HCT116 (cell line): ENCODE data around the gene TLX3. TPM values are rescaled to one million over a fixed set of nuclear protein-coding genes. Genes with fewer than 3 reads are reported as not detected.

Source experiments
- ATAC-seq: fragments of 200-7000 bp; cut with Tn5 transposase; 2 replicates; pipeline ENCODE4 v1.9.1; 2020; ENCODE audit warnings: mild to moderate bottlenecking, moderate library complexity
- Bru-seq: library from RNA; stranded (reverse); fragments of 400-500 nt; gene quantifications from one replicate; lab custom pipeline; 2021; lab: Mats Ljungman, UMichigan
- BruChase-seq, 2 experiments: library from RNA; stranded (reverse); fragments of 400-500 nt; gene quantifications; one replicate each; lab custom pipeline; 2021; lab: Mats Ljungman, UMichigan
- BruUV-seq: library from RNA; stranded (reverse); fragments of 400-500 nt; replicated peaks from 2 replicates; lab custom pipeline; 2021; lab: Mats Ljungman, UMichigan
- CTCF ChIA-PET: fragments of 300-600 bp; sonication (Branson Sonifier 250); formaldehyde crosslinking; loops from one replicate; lab custom pipeline; 2021; ENCODE audit warnings: antibody characterized with exemption; lab: Charles Lee
- POLR2A ChIA-PET: fragments of 300-600, 350-600 bp; sonication (Branson Sonifier 250); formaldehyde crosslinking; loops from one replicate; lab custom pipeline; 2021; ENCODE audit warnings: antibody characterized with exemption; lab: Charles Lee
- RAD21 ChIA-PET, 2 experiments: fragments of 300-600 bp; sonication (Branson Sonifier 250); formaldehyde crosslinking; loops; one replicate each; lab custom pipeline; 2023; ENCODE audit warnings: low total read pairs in 2 of 2; ENCODE audit not compliant: uncharacterized antibody in 2 of 2, unreplicated experiment in 2 of 2, low non-redundant PET in 1 of 2; lab: Charles Lee
- DNase-seq: peaks from one replicate; pipeline ENCODE4 v3.0.0-alpha.2; 2010; ENCODE audit warnings: low read depth, low spot score
- H2AFZ ChIP-seq: fragments of 200-600 bp; shearing (Covaris generic), sonication (generic); 2 replicates; pipeline ENCODE4 v1.6.1; 2017; ENCODE audit warnings: low read depth, mixed run types, mixed read lengths, antibody characterized with exemption, low read length; ENCODE audit not compliant: poor library complexity, severe bottlenecking
- H3K27ac ChIP-seq: 2 replicates; pipeline ENCODE4 v1.5.1; 2012; ENCODE audit warnings: low read depth, low read length
- H3K27me3 ChIP-seq: fragments of 200-600 bp; sonication (generic); 2 replicates; pipeline ENCODE4 v1.6.1; 2016; ENCODE audit warnings: mixed run types, low read length, mixed read lengths; ENCODE audit not compliant: insufficient read depth
- H3K36me3 ChIP-seq, 2 experiments: fragments of 200-500 bp in 1 of 2; fragments of 200-600 bp in 1 of 2; sonication (Bioruptor generic) in 1 of 2; sonication (generic) in 1 of 2; 2 replicates each; pipeline versions ENCODE4 v1.5.1 to v1.6.1; 2014 to 2016; ENCODE audit warnings: low read length in 2 of 2, inconsistent platforms in 1 of 2, mixed read lengths in 1 of 2, mixed run types in 1 of 2; ENCODE audit not compliant: insufficient read depth in 2 of 2, control insufficient read depth in 1 of 2
- H3K4me1 ChIP-seq, 2 experiments: fragments of 200-600 bp in 1 of 2; sonication (generic) in 1 of 2; 2 replicates each; pipeline versions ENCODE4 v1.5.1 to v1.6.1; 2012 to 2017; ENCODE audit warnings: low read length in 2 of 2, inconsistent platforms in 1 of 2, mild to moderate bottlenecking in 1 of 2, mixed read lengths in 1 of 2, mixed run types in 1 of 2, moderate library complexity in 1 of 2; ENCODE audit not compliant: insufficient read depth in 2 of 2, control insufficient read depth in 1 of 2
- H3K4me2 ChIP-seq: fragments of 200-600 bp; sonication (generic); 2 replicates; pipeline ENCODE4 v1.6.1; 2017; ENCODE audit warnings: mixed run types, low read length, mixed read lengths
- H3K4me3 ChIP-seq, 2 experiments: fragments of 200-600 bp in 1 of 2; sonication (generic) in 1 of 2; replicated peaks in 1 of 2; 2 replicates each; pipeline ENCODE4 v1.5.1; 2011 to 2016; ENCODE audit warnings: low read length in 2 of 2, control low read depth in 1 of 2, low read depth in 1 of 2, mild to moderate bottlenecking in 1 of 2, mixed read lengths in 1 of 2, mixed run types in 1 of 2
- H3K79me2 ChIP-seq: fragments of 200-600 bp; sonication (generic); 2 replicates; pipeline ENCODE4 v1.6.1; 2017; ENCODE audit warnings: mild to moderate bottlenecking, mixed run types, low read length, moderate library complexity, mixed read lengths; ENCODE audit not compliant: insufficient read depth
- H3K9ac ChIP-seq: fragments of 200-600 bp; sonication (generic); 2 replicates; pipeline ENCODE4 v1.6.1; 2016; ENCODE audit warnings: low read length, mixed read lengths
- H3K9me2 ChIP-seq: fragments of 200-600 bp; sonication (generic), shearing (Covaris generic); 2 replicates; pipeline ENCODE4 v1.6.1; 2017; ENCODE audit warnings: mixed run types, mild to moderate bottlenecking, moderate library complexity; ENCODE audit not compliant: insufficient read depth
- H3K9me3 ChIP-seq, 2 experiments: fragments of 200-500 bp in 1 of 2; fragments of 200-600 bp in 1 of 2; sonication (Bioruptor generic) in 1 of 2; sonication (generic) in 1 of 2; 2 replicates each; pipeline ENCODE4 v1.6.1; 2014 to 2017; ENCODE audit warnings: low read length in 2 of 2, mixed read lengths in 2 of 2, inconsistent platforms in 1 of 2, low read depth in 1 of 2, mild to moderate bottlenecking in 1 of 2, mixed run types in 1 of 2, moderate library complexity in 1 of 2; ENCODE audit not compliant: control insufficient read depth in 1 of 2, insufficient read depth in 1 of 2
- H4K20me1 ChIP-seq: fragments of 200-600 bp; sonication (generic), shearing (Covaris generic); 2 replicates; pipeline ENCODE4 v1.6.1; 2017; ENCODE audit warnings: mixed run types, mild to moderate bottlenecking, moderate library complexity; ENCODE audit not compliant: insufficient read depth
- ATF3 ChIP-seq: IDR thresholded peaks from 2 replicates; pipeline ENCODE4 v1.6.1; 2012
- CBX3 ChIP-seq: IDR thresholded peaks from 2 replicates; pipeline ENCODE4 v1.6.1; 2012; ENCODE audit warnings: low read depth
- CEBPB ChIP-seq: IDR thresholded peaks from 2 replicates; pipeline ENCODE4 v1.6.1; 2012; ENCODE audit warnings: low read depth
- EGR1 ChIP-seq: IDR thresholded peaks from 2 replicates; pipeline ENCODE4 v1.6.1; 2012; ENCODE audit warnings: low read depth
- ELF1 ChIP-seq: IDR thresholded peaks from 2 replicates; pipeline ENCODE4 v1.6.1; 2012; ENCODE audit warnings: low read depth, borderline replicate concordance
- EZH2 ChIP-seq: fragments of 200-600 bp; sonication (generic); IDR thresholded peaks from 2 replicates; pipeline ENCODE4 v1.6.1; 2017; ENCODE audit warnings: antibody characterized with exemption, mixed run types
- EZH2phosphoT487 ChIP-seq: fragments of 200-600 bp; IDR thresholded peaks from 2 replicates; pipeline ENCODE4 v1.6.1; 2018; ENCODE audit warnings: antibody characterized with exemption, borderline replicate concordance
- FOSL1 ChIP-seq: IDR thresholded peaks from 2 replicates; pipeline ENCODE4 v1.6.1; 2012; ENCODE audit warnings: low read depth
- JUND ChIP-seq: IDR thresholded peaks from 2 replicates; pipeline ENCODE4 v1.6.1; 2012
- POLR2A ChIP-seq: IDR thresholded peaks from 2 replicates; pipeline ENCODE4 v1.7.0; 2011; ENCODE audit warnings: borderline replicate concordance; ENCODE audit not compliant: insufficient read depth, insufficient read length; ENCODE audit errors: extremely low read depth
- POLR2AphosphoS5 ChIP-seq: IDR thresholded peaks from 2 replicates; pipeline ENCODE4 v1.6.1; 2011; ENCODE audit warnings: mild to moderate bottlenecking, low read depth, low read length, moderate library complexity
- RAD21 ChIP-seq: IDR thresholded peaks from 2 replicates; pipeline ENCODE4 v1.6.1; 2012; ENCODE audit warnings: low read depth, mild to moderate bottlenecking
- REST ChIP-seq: IDR thresholded peaks from 2 replicates; pipeline ENCODE4 v1.6.1; 2012; ENCODE audit warnings: low read depth
- SIN3A ChIP-seq: IDR thresholded peaks from 2 replicates; pipeline ENCODE4 v1.6.1; 2012; ENCODE audit warnings: low read depth
- SP1 ChIP-seq: IDR thresholded peaks from 2 replicates; pipeline ENCODE4 v1.6.1; 2012; ENCODE audit warnings: low read depth
- SRF ChIP-seq: IDR thresholded peaks from 2 replicates; pipeline ENCODE4 v1.6.1; 2012; ENCODE audit warnings: low read depth
- TCF7L2 ChIP-seq: IDR thresholded peaks from 2 replicates; pipeline ENCODE4 v1.7.0; 2011; ENCODE audit warnings: borderline replicate concordance, inconsistent platforms; ENCODE audit not compliant: insufficient read depth, insufficient read length; ENCODE audit errors: extremely low read depth
- YY1 ChIP-seq: IDR thresholded peaks from 2 replicates; pipeline ENCODE4 v1.6.1; 2011; ENCODE audit warnings: low read length, low read depth, moderate library complexity, mild to moderate bottlenecking; ENCODE audit not compliant: insufficient replicate concordance; ENCODE audit errors: extremely low read depth
- ZBTB33 ChIP-seq: IDR thresholded peaks from 2 replicates; pipeline ENCODE4 v1.6.1; 2011; ENCODE audit warnings: mild to moderate bottlenecking, low read length, moderate library complexity; ENCODE audit not compliant: insufficient replicate concordance; ENCODE audit errors: extremely low read depth
- ZFX ChIP-seq: fragments of 450-650 bp; IDR thresholded peaks from 2 replicates; pipeline ENCODE4 v1.6.1; 2017
- ZNF274 ChIP-seq: fragments of 200-500 bp; sonication (Bioruptor generic); IDR thresholded peaks from 2 replicates; pipeline ENCODE4 v1.6.1; 2014; ENCODE audit warnings: mild to moderate bottlenecking, low read depth, low read length, inconsistent platforms
- intact Hi-C: fragments of 100-400 bp; cut with micrococcal nuclease; formaldehyde crosslinking; loops from 2 replicates; pipeline ENCODE4 v1.10.0; 2022
- long read RNA-seq: library from polyadenylated mRNA; unstranded; transcript quantifications from one replicate; pipeline ENCODE4 v2.0.0, GENCODE V29; 2021; ENCODE audit not compliant: unreplicated experiment
- polyA plus RNA-seq: library from polyadenylated mRNA; unstranded; fragments of >200 nt; gene quantifications from 2 replicates; pipeline ENCODE4 v1.2.1, GENCODE V29; 2012; ENCODE audit warnings: missing spikeins
- total RNA-seq: library from RNA; stranded (reverse); gene quantifications from one replicate; pipeline ENCODE4 v1.2.1, GENCODE V29; 2021; ENCODE audit not compliant: unreplicated experiment

TLX3 gene
- total RNA-seq (4.6 TPM), Bru-seq, nascent RNA (percentile 28 among the genes with signal in this experiment), BruChase-seq, experiment 1, labeled RNA remaining after a 6-hour chase (percentile 36 among the genes with signal in this experiment), BruChase-seq, experiment 2, labeled RNA remaining after a 2-hour chase (percentile 29 among the genes with signal in this experiment)
- polyA plus RNA-seq, result 3.2 and 3.5 TPM in 2 replicates
- long read RNA-seq, transcript TLX3-201 (3 exons, 1,493 nt), result major isoform, 5 of 5 reads
- long read RNA-seq, partial matches to known transcripts, result 0 of 5 reads
- long read RNA-seq, other reads (novel, unspliced or antisense), result 0 of 5 reads

- intact Hi-C loops, result no loop called here
- ChIA-PET POLR2A (interaction anchor here (0.6 kb wide), 1 partner anchor 117 kb away, joined by 3 read pairs; no protein-coding TSS in a partner anchor), CTCF (interaction anchor here (0.6 to 1.0 kb wide), 2 partner anchors 33 to 36 kb away, joined by 3 read pairs; no protein-coding TSS in a partner anchor), RAD21 (no interaction called here)
- H3K9ac ChIP-seq, result peak within 1 kb of the TSS; percentile 64
- H3K9me3 ChIP-seq, result no peaks in the 10 kb centered on the region
- DNase-seq (peak; percentile 87), ATAC-seq (peak; percentile 79)
- no TSS peak for BruUV-seq
- H3K4me2 ChIP-seq, result peak within 1 kb of the TSS; percentile 77
- peak within 1 kb of the TSS; percentile 62 for H3K27ac ChIP-seq
- no peaks in the 10 kb centered on the region for H3K79me2 ChIP-seq
- H3K4me1 ChIP-seq, result peaks cover 3 to 6% of the 10 kb centered on the region in 2 experiments; a peak in 2 of 4 replicates
- no peaks in the 10 kb centered on the region for H3K27me3 ChIP-seq
- H3K4me3 ChIP-seq, result peak within 1 kb of the TSS; percentile 50 to 66
- no peaks in the 10 kb centered on the region for H3K9me2 ChIP-seq
- no peak within 1 kb of the TSS for H2AFZ ChIP-seq
- no peaks in the 10 kb centered on the region for H3K36me3 ChIP-seq
- H4K20me1 ChIP-seq, result no peaks in the 10 kb centered on the region
- no peak for TF ChIP-seq SRF
- no peak for TF ChIP-seq FOSL1
- no peak for TF ChIP-seq RAD21
- TF ChIP-seq SIN3A, result peak; percentile 50
- TF ChIP-seq SP1, result peak; percentile 73
- TF ChIP-seq CEBPB, result no peak
- TF ChIP-seq CBX3, result no peak
- TF ChIP-seq JUND, result no peak
- TF ChIP-seq YY1, result no peak
- no peak for TF ChIP-seq ATF3
- no peak for TF ChIP-seq REST
- TF ChIP-seq ELF1, result no peak
- TF ChIP-seq POLR2AphosphoS5, result 0 out of 2 replicates have a peak, but pooled peaks have one; percentile 38
- TF ChIP-seq TCF7L2, result peak; percentile 61
- TF ChIP-seq EZH2phosphoT487, result no peak
- 0 out of 2 replicates have a peak, but pooled peaks have one; percentile 35 for TF ChIP-seq EGR1
- no peak for TF ChIP-seq ZBTB33
- no peak for TF ChIP-seq POLR2A
- no peak for TF ChIP-seq ZFX
- TF ChIP-seq ZNF274, result no peak
- TF ChIP-seq EZH2, result no peak
These were observed at the start of gene TLX3 for GRCh38 chr5:171308453-171309275. TLX3 (plus strand) TSS chr5:171309248; CDS start chr5:171309366, 118 bp downstream.
